Neural crest cell (in vitro differentiated cells): Measurements from ENCODE around the gene SENP5. TPM values are rescaled to one million over a fixed set of nuclear protein-coding genes. Genes with fewer than 3 reads are reported as not detected.
"Not testable (repeated sequence)": the region's sequence is repeated elsewhere in the genome, so short reads cannot be mapped to it uniquely, and the experiment has no call there.

ENCODE experiments used
- DNase-seq: peaks from one replicate; pipeline ENCODE4 v3.0.0; 2021; ENCODE audit warnings: low read depth, mixed read lengths, low spot score
- H3K27ac Mint-ChIP-seq: one replicate; pipeline ENCODE4 v1.8.0; 2021; ENCODE audit warnings: mild to moderate bottlenecking, mixed read lengths; ENCODE audit not compliant: unreplicated experiment
- H3K27me3 Mint-ChIP-seq: 2 replicates; pipeline ENCODE4 v1.8.0; 2021; ENCODE audit warnings: low read depth, mild to moderate bottlenecking, mixed read lengths
- H3K36me3 Mint-ChIP-seq: 2 replicates; pipeline ENCODE4 v1.8.0; 2021; ENCODE audit warnings: low read depth, mild to moderate bottlenecking, mixed read lengths
- H3K4me1 Mint-ChIP-seq: 2 replicates; pipeline ENCODE4 v1.8.0; 2021; ENCODE audit warnings: mixed read lengths
- H3K4me3 Mint-ChIP-seq: one replicate; pipeline ENCODE4 v1.8.0; 2021; ENCODE audit warnings: mild to moderate bottlenecking, mixed read lengths
- H3K9me3 Mint-ChIP-seq: 2 replicates; pipeline ENCODE4 v1.8.0; 2021; ENCODE audit warnings: mixed read lengths
- total RNA-seq: library from RNA; stranded (reverse); gene quantifications from 2 replicates; pipeline ENCODE4 v1.2.1, GENCODE V29; 2021
- TF ChIP-seq, protein P1 (sequence below): fragments of 200-600 bp; sonication (generic); conservative IDR thresholded peaks from 2 replicates; pipeline ENCODE4 v1.5.0; 2021; ENCODE audit warnings: antibody characterized with exemption, mild to moderate bottlenecking

The SENP5 gene
- total RNA-seq, 1 donor from 2014 or later, result 41.3 TPM

DNA sequence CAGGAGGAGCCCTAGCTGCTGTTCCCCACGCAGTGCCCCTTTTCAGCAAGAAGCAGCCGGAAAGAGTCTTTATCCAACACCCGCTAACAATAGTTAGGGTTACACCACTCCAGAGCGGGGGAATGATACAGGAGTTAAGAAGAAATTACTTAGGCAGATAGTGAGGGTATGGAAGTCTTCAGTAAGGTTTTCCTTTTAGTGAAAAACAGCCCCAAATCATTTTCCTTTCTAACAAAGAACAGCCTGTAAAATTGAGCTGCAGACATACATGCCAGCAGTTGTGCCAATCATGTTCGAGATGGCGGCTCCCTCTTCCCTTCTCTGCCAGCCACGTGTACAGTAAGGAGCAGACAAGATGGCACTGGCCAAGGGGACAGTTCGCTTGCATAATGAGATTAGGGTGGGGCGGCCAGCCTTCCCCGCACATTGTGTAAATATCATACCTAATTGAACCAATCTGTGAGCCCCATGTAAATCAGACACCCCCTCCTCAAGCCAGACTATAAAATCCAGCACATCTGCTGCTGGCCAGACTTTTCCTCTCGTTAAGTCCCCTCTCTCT lies 18.5 kb upstream of the SENP5 start:
- TF ChIP-seq, protein P1, sequence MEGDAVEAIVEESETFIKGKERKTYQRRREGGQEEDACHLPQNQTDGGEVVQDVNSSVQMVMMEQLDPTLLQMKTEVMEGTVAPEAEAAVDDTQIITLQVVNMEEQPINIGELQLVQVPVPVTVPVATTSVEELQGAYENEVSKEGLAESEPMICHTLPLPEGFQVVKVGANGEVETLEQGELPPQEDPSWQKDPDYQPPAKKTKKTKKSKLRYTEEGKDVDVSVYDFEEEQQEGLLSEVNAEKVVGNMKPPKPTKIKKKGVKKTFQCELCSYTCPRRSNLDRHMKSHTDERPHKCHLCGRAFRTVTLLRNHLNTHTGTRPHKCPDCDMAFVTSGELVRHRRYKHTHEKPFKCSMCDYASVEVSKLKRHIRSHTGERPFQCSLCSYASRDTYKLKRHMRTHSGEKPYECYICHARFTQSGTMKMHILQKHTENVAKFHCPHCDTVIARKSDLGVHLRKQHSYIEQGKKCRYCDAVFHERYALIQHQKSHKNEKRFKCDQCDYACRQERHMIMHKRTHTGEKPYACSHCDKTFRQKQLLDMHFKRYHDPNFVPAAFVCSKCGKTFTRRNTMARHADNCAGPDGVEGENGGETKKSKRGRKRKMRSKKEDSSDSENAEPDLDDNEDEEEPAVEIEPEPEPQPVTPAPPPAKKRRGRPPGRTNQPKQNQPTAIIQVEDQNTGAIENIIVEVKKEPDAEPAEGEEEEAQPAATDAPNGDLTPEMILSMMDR, result no peak
- no peak overlapping the region for H3K4me3 Mint-ChIP-seq
- peaks cover 8% of the 10 kb centered on the region for H3K36me3 Mint-ChIP-seq
- H3K9me3 Mint-ChIP-seq, result peaks cover 9% of the 10 kb centered on the region
- no peaks in the 10 kb centered on the region for H3K27me3 Mint-ChIP-seq
- no peak for DNase-seq
- H3K27ac Mint-ChIP-seq, result no peak overlapping the region
- no peaks in the 10 kb centered on the region for H3K4me1 Mint-ChIP-seq

DNA sequence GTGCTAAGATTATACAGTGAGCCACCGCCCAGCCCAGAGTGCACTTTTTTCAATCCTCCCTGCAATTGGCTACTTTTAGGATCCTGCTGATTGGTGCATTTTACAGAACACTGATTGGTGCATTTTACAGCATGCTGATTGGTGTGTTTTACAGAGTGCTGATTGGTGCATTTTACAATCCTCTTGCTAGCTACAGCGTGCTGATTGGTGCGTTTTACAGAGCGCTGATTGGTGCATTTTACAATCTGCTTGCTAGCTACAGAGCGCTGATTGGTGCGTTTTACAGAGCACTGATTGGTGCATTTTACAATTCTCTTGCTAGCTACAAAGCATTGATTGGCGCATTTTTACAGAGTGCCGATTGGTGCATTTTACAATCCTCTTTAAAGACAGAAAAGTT lies 4.7 kb upstream of the SENP5 start:
- H3K36me3 Mint-ChIP-seq, H3K4me1 Mint-ChIP-seq, H3K4me3 Mint-ChIP-seq, H3K27ac Mint-ChIP-seq, H3K27me3 Mint-ChIP-seq, H3K9me3 Mint-ChIP-seq, DNase-seq: not testable (repeated sequence)

DNA sequence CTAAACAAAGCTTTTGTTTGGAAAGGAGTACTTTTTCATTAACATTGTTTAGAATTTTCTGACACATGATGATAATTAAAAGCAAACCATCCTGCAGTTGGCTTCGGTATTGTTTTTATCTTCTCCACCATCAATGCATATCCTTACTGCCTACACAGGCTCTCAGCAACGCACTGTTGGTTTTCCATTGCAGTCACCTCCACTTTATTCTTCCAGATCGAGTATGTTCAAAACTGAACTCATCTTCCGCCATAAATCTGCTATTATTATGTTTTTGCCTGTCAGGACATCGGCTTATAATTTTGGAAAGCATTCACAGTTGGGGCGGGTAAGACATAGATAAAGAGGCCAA lies 589 bp upstream of the SENP5 start:
- Mint-ChIP-seq H3K9me3 (peaks cover 8% of the 10 kb centered on the region), H3K36me3 (no peaks in the 10 kb centered on the region), H3K27me3 (no peaks in the 10 kb centered on the region), H3K4me1 (peaks cover 22% of the 10 kb centered on the region), H3K27ac (peak overlapping the region; percentile 98), H3K4me3 (peak overlapping the region; percentile 87)
- no peak for DNase-seq
- TF ChIP-seq, protein P1, result no peak

DNA sequence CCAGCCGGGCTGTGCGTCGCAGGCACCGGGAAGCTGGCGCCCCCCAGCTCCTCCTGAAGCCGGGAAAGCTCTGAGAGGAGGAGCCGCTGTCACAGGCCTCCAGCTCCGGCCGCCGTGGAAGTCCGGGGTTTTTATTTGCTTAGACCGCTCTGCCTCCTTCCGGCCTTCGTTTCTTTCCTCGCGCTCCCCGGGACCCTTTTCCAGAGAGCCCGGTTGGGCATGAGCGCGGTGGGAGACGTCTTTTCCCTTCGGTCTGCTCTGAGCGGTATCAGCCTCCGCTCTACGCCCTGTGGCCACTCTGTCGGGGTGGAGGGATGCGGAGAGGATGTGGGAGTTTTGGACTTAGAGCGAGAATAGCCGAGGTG lies 559 bp downstream of the SENP5 start:
- Mint-ChIP-seq H3K9me3 (peaks cover 8% of the 10 kb centered on the region), H3K4me3 (peak overlapping the region; percentile 99), H3K27me3 (no peaks in the 10 kb centered on the region), H3K36me3 (no peaks in the 10 kb centered on the region), H3K27ac (peak overlapping the region; percentile 97), H3K4me1 (peaks cover 22% of the 10 kb centered on the region)
- DNase-seq, result peak; percentile 20
- TF ChIP-seq, protein P1, result no peak

DNA sequence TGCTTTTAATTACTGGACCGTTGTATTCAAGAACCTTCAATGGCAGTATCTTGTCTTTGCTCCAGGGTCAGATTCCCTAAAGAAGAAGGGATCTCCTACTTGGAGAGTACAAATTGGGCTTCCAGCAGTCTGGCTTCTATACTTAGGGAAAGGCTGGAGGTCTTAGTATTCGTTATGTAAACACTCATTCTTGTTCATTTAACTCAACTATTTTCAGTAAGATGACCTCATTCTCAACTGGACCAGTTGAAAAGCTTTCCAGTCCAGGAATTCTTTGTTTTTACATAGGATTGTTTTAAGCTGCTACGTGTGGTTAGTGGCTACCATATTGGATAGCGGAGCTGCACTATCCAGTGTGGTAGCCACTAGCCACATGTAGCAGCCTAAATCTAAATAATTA lies 4.6 kb downstream of the SENP5 start:
- no peak for DNase-seq
- no peak overlapping the region for H3K27ac Mint-ChIP-seq
- no peaks in the 10 kb centered on the region for H3K9me3 Mint-ChIP-seq
- peak overlapping the region; percentile 38 for H3K4me3 Mint-ChIP-seq
- peaks cover 19% of the 10 kb centered on the region for H3K4me1 Mint-ChIP-seq
- no peaks in the 10 kb centered on the region for H3K36me3 Mint-ChIP-seq
- TF ChIP-seq, protein P1, result no peak
- H3K27me3 Mint-ChIP-seq, result no peaks in the 10 kb centered on the region

DNA sequence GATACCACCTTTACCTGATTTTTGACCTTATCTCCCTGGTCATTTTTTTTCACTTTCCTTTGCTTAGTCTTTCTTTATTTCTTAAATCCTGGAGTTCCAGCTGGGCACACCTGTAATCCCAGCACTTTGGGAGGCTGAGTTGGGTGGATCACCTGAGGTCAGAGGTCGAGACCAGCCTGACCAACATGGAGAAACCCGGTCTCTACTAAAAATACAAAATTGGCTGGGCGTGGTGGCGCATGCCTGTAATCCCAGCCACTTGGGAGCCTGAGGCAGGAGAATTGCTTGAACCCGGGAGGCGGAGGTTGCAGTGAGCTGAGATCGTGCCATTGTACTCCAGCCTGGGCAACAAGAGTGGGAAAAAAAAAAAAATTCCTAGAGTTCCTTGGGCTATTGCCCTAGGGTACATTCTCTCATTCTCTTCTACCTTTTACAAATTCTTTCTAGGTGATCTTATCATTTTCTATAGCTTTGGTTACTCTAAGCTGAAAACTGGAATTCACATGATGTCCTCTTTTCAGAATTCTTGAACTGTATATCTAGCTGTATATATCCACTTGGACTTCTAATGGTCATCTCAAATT lies 6.9 kb downstream of the SENP5 start:
- not testable (repeated sequence) for H3K27me3 Mint-ChIP-seq, H3K27ac Mint-ChIP-seq, H3K9me3 Mint-ChIP-seq, H3K36me3 Mint-ChIP-seq, H3K4me3 Mint-ChIP-seq, H3K4me1 Mint-ChIP-seq, DNase-seq
